Keratinocyte (primary cell): ENCODE measurements around the gene MED15. TPM values are rescaled to one million over a fixed set of nuclear protein-coding genes. Genes with fewer than 3 reads are reported as not detected.
"Not testable (repeated sequence)": the region's sequence is repeated elsewhere in the genome, so short reads cannot be mapped to it uniquely, and the experiment has no call there.

Experiments
- DNase-seq: peaks from one replicate; pipeline ENCODE4 v3.0.0-alpha.2; 2011; ENCODE audit warnings: low read depth, missing footprints, low spot score
- FAIRE-seq: peaks from 2 replicates; lab custom pipeline; 2011; peaks lifted over from hg19 to GRCh38; lab: Jason Lieb, UNC
- H2AFZ ChIP-seq: 2 replicates; pipeline ENCODE4 v1.6.0; 2012; ENCODE audit warnings: low read length, control low read depth, inconsistent platforms; ENCODE audit not compliant: control insufficient read depth
- H3K27ac ChIP-seq: 2 replicates; pipeline ENCODE4 v1.5.1; 2011; ENCODE audit warnings: low read length; ENCODE audit not compliant: control insufficient read depth, insufficient read depth
- H3K27me3 ChIP-seq: 3 replicates; pipeline ENCODE4 v1.6.0; 2011; ENCODE audit warnings: low read length; ENCODE audit not compliant: control insufficient read depth, insufficient read depth; ENCODE audit errors: extremely low read depth
- H3K36me3 ChIP-seq, 2 experiments: 2 replicates in 1 of 2; 3 replicates in 1 of 2; pipeline ENCODE4 v1.5.1; 2011; ENCODE audit warnings: low read length in 2 of 2, mild to moderate bottlenecking in 1 of 2; ENCODE audit not compliant: control insufficient read depth in 2 of 2, insufficient read depth in 2 of 2; ENCODE audit errors: extremely low read depth in 1 of 2
- H3K4me1 ChIP-seq: 3 replicates; pipeline ENCODE4 v1.5.1; 2011; ENCODE audit warnings: low read length; ENCODE audit not compliant: control insufficient read depth, insufficient read depth; ENCODE audit errors: extremely low read depth
- H3K4me2 ChIP-seq: 3 replicates; pipeline ENCODE4 v1.6.0; 2011; ENCODE audit warnings: low read depth, low read length; ENCODE audit not compliant: control insufficient read depth, insufficient read depth; ENCODE audit errors: extremely low read depth
- H3K4me3 ChIP-seq, 3 experiments: fragments of 200-600 bp in 1 of 3; sonication (generic) in 1 of 3; 2 replicates in 2 of 3; 3 replicates in 1 of 3; pipeline ENCODE4 v1.5.1; 2011 to 2016; ENCODE audit warnings: low read length in 3 of 3, mild to moderate bottlenecking in 3 of 3, control low read depth in 2 of 3, inconsistent platforms in 1 of 3, low read depth in 1 of 3, mixed read lengths in 1 of 3, mixed run types in 1 of 3, moderate library complexity in 1 of 3; ENCODE audit not compliant: control insufficient read depth in 2 of 3, insufficient read depth in 2 of 3; ENCODE audit errors: extremely low read depth in 1 of 3
- H3K79me2 ChIP-seq: 2 replicates; pipeline ENCODE4 v1.6.0; 2012; ENCODE audit warnings: low read length; ENCODE audit not compliant: control insufficient read depth, insufficient read depth
- H3K9ac ChIP-seq: 3 replicates; pipeline ENCODE4 v1.6.0; 2011; ENCODE audit warnings: low read length; ENCODE audit not compliant: control insufficient read depth, insufficient read depth; ENCODE audit errors: extremely low read depth
- H3K9me1 ChIP-seq: 3 replicates; pipeline ENCODE4 v1.6.0; 2011; ENCODE audit warnings: low read length; ENCODE audit not compliant: control insufficient read depth, insufficient read depth; ENCODE audit errors: extremely low read depth
- H3K9me3 ChIP-seq: 2 replicates; pipeline ENCODE4 v1.5.1; 2012; ENCODE audit warnings: low read depth, low read length; ENCODE audit not compliant: control insufficient read depth
- H4K20me1 ChIP-seq: 3 replicates; pipeline ENCODE4 v1.6.0; 2011; ENCODE audit warnings: low read length; ENCODE audit not compliant: control insufficient read depth, insufficient read depth; ENCODE audit errors: extremely low read depth
- CTCF ChIP-seq, 3 experiments: IDR thresholded peaks in 1 of 3; conservative IDR thresholded peaks in 1 of 3; optimal IDR thresholded peaks in 1 of 3; 2 replicates in 2 of 3; 3 replicates in 1 of 3; pipeline versions ENCODE3 to v1.5.1; 2011; ENCODE audit warnings: low read length in 3 of 3, mild to moderate bottlenecking in 3 of 3, moderate library complexity in 2 of 3, control low read depth in 1 of 3, inconsistent platforms in 1 of 3; ENCODE audit not compliant: insufficient read depth in 2 of 3; ENCODE audit errors: extremely low read depth in 1 of 3
- EZH2 ChIP-seq: IDR thresholded peaks from one replicate; pipeline ENCODE4 v1.6.1; 2012; ENCODE audit warnings: inconsistent platforms, mild to moderate bottlenecking, low read length, moderate library complexity
- dilution Hi-C: fragments of 300-500 bp; cut with MboI; formaldehyde crosslinking; loops from one replicate; pipeline ENCODE4 v1.7.0; 2020; ENCODE audit warnings: low sequenced_read_pairs; ENCODE audit not compliant: extremely low pct_ligation_motif_present
- polyA plus RNA-seq, 5 experiments: library from polyadenylated mRNA; depleted of rRNA in 3 of 5; stranded (reverse) in 3 of 5; stranded (forward) in 1 of 5; unstranded in 1 of 5; fragments of >200 nt; gene quantifications; 1 replicate in 1 of 5; 2 replicates in 3 of 5; 3 replicates in 1 of 5; pipeline versions ENCODE4 v1.2.1 to v1.2.3, GENCODE V29; 2011 to 2012; ENCODE audit warnings: missing spikeins in 2 of 5, low read depth in 1 of 5, low replicate concordance in 1 of 5

The MED15 gene
- polyA plus RNA-seq, 1 donor (not counting 4 experiments of a cell fraction or from before 2014, with no cell fraction given): 24.9 TPM

DNA sequence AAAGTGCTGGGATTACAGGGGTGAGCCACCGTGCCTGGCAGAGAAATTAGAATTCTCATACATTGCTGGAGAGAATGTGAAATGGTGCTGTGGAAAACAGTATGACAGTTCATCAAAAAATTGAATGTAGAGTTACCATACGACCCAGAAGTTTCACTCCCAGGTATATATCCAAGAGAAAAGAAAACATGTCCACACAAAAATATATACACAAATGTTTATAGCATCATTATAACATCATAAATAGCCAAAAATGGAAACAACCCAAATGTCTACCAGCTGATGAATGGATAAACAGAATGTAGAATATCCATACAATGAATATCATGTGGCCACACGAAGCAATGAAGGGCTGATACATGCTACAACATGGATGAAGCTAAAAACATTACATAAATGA is 34.6 kb downstream of the MED15 start:
- TF ChIP-seq CTCF (optimal IDR thresholded peaks at IDR 0.05 in 1 of 3, IDR thresholded peaks at IDR 0.05 in 1 of 3, conservative IDR thresholded peaks at IDR 0.05 in 1 of 3; ENCODE audit: extremely low read depth in 1 of 3, insufficient read depth in 2 of 3, low read length in 3 of 3): no peak
- peaks cover 7% of the 10 kb centered on the region for H3K4me1 ChIP-seq
- H3K4me3 ChIP-seq: no peak overlapping the region
- H2AFZ ChIP-seq: no peak overlapping the region
- H3K9me3 ChIP-seq: no peaks in the 10 kb centered on the region
- H3K27ac ChIP-seq: no peak overlapping the region
- H4K20me1 ChIP-seq: no peaks in the 10 kb centered on the region
- DNase-seq (no peak), FAIRE-seq (no peak)
- H3K36me3 ChIP-seq: peaks cover 13 to 25% of the 10 kb centered on the region in 2 experiments
- H3K9ac ChIP-seq: no peak overlapping the region
- H3K27me3 ChIP-seq: no peaks in the 10 kb centered on the region
- H3K79me2 ChIP-seq: peaks cover 87% of the 10 kb centered on the region
- no peak overlapping the region for H3K4me2 ChIP-seq
- dilution Hi-C loops: no loop called here
- no peaks in the 10 kb centered on the region for H3K9me1 ChIP-seq

- no peak for DNase-seq
- TF ChIP-seq CTCF (optimal IDR thresholded peaks at IDR 0.05 in 1 of 3, IDR thresholded peaks at IDR 0.05 in 1 of 3, conservative IDR thresholded peaks at IDR 0.05 in 1 of 3; ENCODE audit: extremely low read depth in 1 of 3, insufficient read depth in 2 of 3, low read length in 3 of 3): no peak
- no peak for TF ChIP-seq EZH2
- Histone ChIP-seq H3K4me2 (no peak overlapping the region), H3K36me3 (peaks cover 9 to 18% of the 10 kb centered on the region in 2 experiments), H3K27me3 (no peaks in the 10 kb centered on the region), H2AFZ (no peak overlapping the region), H3K79me2 (peaks cover 87% of the 10 kb centered on the region), H4K20me1 (no peaks in the 10 kb centered on the region), H3K9me1 (no peaks in the 10 kb centered on the region), H3K4me3 (no peak overlapping the region), H3K4me1 (peaks cover 7% of the 10 kb centered on the region), H3K9me3 (no peaks in the 10 kb centered on the region), H3K9ac (no peak overlapping the region), H3K27ac (no peak overlapping the region)
- FAIRE-seq: no peak
- dilution Hi-C loops: no loop called here
These were observed 35.3 kb downstream of the MED15 start for GRCh38 chr22:20542736-20543135.

DNA sequence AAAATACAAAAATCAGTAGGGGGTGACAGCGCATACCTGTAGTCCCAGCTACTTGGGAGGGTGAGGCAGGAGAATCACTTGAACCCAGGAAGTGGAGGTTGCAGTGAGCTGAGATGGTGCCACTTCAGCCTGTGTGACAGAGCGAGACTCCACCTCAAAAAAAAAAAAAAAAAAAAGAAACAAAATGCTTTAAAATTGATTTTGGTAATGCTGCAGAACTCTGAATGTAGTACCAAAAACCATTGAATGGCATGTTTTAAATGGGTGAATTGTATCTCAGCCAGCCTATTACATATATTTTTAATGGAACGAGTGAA is 37.9 kb downstream of the MED15 start:
- H3K9me1 ChIP-seq, H3K9ac ChIP-seq, H3K27ac ChIP-seq, FAIRE-seq, H3K4me3 ChIP-seq, H3K9me3 ChIP-seq, dilution Hi-C loops, H2AFZ ChIP-seq, H3K4me1 ChIP-seq, H3K4me2 ChIP-seq, DNase-seq, H3K27me3 ChIP-seq: not testable (repeated sequence)
- H4K20me1 ChIP-seq: peaks cover 21% of the 10 kb centered on the region
- peaks cover 11 to 22% of the 10 kb centered on the region in 2 experiments for H3K36me3 ChIP-seq
- peaks cover 91% of the 10 kb centered on the region for H3K79me2 ChIP-seq
